GM21447 (cell line): Measurements from ENCODE around the gene PCDH19.

Experiments
- ATAC-seq: cut with Tn5 transposase; IDR thresholded peaks from one replicate; pipeline ENCODE4 v1.9.1; 2021; ENCODE audit not compliant: unreplicated experiment

Gene PCDH19

DNA sequence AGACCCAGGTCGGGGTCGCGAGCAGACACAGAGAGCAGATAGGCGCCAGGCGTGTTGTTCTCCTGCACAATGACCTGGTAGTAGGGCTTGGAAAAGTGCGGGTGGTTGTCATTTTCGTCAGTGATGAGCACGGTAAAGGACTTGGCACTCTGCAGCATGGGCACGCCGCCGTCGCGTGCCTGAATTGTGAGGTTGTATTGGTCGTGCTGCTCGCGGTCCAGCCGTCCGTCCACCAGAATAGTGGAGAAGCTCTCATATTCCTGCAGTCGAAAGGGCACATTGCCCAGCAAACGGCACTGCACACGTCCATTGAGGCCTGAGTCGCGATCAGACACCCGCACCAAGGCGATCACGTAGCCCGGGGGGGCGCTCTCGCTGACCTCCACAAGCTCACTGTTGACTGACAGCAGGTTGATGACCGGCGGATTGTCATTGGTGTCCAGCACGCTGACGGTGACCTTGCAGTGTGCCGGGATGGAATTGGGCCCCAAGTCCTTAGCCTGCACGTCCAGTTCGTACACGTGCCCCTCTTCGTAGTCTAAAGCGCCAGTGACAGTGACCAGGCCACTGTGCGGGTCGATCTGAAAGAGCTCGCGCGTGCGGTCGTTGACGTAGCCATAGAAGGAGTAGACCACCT, 2.8 kb downstream of the PCDH19 start:
- ATAC-seq = no peak

GRCh38 chrX:100405424-100405823, 4.6 kb downstream of the PCDH19 start:
- no peak for ATAC-seq

DNA sequence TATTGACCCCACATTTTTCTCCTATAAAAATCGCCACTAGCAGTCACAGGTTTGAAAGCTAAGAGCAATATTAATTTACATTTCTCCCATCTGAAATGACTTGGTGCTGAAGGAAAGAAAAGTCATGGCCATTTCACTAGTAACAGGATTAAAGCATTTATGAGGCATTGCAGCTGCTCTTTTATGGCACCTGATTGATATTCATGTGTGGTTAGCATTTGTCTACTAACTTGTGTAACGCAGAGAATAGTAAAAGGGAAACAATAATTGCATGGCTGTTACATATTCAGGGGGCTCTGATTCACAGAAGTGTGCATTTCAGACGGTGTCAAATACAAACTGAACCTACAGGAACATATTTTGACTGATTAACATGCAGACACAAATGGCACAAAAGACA, 5.2 kb downstream of the PCDH19 start:
- no peak for ATAC-seq

DNA sequence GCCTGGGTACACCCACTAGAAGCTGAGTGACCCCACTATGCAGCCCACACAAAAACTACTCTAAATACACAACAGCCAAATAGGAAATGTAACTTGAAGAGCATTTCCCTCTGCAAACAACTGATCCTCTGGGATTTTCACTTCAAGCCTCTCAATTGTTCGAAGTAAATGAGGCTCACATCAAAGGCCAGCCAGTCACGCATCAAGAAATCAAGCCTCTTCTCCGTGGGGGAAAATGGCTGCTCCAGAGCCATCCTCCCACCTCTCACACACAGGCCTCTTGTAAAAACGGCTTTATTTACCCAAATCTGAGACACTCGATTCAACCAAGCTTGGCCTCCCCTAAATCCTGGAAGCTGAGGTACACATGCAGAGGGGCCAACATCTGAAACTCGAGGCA, 14.3 kb downstream of the PCDH19 start:
- no peak for ATAC-seq

- ATAC-seq = no peak
Observed at GRCh38 chrX:100381619-100382018, 28.5 kb downstream of the PCDH19 start.

- ATAC-seq = no peak
Observed at GRCh38 chrX:100379388-100379986, 30.6 kb downstream of the PCDH19 start.

DNA sequence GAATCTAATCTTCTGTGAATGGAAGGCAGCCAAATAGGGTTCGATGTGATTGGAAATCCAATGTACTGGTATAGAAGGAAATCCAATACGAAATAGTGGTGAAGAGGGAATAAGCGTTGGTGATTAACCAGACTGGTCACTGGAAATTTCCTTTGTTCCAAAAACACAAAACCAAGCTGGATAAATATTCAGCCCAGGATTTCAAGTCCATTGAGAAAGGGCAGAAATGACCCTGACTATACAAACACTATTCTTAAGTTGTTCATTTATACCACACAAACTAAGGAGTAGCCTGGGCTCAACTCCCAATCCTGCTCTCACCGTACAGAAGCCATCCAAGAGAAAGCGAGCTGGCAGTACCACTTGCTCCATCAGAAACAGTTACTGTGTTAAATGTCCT, 32.2 kb downstream of the PCDH19 start:
- ATAC-seq = no peak

DNA sequence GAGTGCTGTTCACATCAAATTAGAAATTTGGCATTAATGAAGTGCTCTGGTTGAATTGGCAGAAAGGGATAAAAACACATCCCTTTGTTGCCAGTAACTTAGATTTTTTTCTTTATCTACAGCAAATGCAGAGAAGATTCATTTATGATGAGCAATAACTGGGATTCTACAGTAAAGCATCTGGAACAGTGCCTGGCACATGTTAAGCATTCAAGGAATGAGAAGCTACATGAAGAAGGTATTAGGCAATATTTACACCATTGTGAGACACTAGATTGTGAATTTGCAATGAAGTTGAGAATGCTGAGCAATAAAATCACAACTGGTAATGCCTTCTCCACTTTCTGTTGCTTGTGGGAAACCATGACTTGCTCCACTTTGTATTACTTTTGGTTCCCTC, 33.5 kb downstream of the PCDH19 start:
- ATAC-seq = no peak

DNA sequence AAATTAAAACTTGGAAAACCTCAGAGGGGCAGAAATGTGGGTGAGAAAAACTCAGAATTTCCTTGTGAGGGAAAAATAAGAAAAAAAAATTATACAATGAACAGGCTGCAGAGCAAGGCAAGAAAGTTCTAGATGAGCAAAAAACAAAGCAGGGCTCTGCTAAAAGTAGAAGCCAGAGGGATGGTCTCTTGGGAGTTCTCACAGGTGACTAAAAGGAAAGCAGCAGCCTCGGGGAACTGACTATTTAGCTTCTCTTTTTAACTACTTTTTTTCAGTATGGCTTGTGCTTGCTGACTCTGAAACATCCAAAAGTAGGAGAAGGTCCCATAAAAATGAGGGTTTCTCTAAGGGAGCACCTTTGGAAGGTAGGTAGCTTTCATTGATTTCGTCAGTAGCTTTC, 36.4 kb downstream of the PCDH19 start:
- no peak for ATAC-seq

DNA sequence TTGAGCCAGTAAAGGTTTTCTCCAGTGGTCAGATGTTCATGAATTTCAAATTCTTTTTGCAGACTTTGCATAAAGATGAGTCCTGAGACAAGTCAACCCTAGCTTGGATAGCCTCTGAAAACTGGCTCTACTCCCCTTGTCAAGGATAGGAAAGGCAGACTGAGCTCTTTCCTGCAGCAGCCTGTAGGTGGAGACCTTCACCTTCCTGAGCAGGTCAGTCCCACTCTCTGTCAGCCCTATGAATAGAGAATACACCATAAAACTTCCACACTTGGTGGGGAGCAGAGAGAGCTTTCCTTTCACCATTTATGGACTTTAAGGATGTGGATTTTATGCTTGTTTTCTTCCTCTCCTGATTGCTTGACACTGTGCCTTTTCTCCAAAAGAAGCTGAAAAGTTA, 41.9 kb downstream of the PCDH19 start:
- ATAC-seq = no peak

- no peak for ATAC-seq
Observed at GRCh38 chrX:100363896-100364295, 46.2 kb downstream of the PCDH19 start.

GRCh38 chrX:100358766-100359165, 51.3 kb downstream of the PCDH19 start:
- no peak for ATAC-seq

- ATAC-seq = no peak
Observed at GRCh38 chrX:100356351-100356896, 53.6 kb downstream of the PCDH19 start.

DNA sequence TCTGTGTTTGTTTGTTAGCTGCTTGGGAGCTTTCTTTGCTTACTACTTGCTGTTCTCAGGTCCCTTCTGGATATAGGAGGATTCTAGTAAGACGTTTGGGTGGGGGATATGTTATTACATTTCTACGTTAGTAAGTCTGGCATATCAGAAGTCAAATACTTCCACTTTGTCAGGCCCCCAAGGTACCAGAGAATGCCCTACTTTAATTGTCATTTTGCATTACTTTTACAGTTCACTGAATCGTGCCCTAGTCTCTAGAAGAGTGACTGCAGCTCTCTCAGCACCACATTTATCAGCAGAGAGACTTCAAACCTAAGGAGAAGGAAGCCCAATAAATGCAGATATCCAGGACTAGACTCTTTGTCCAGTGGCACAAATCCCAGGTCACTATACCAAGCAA, 54.4 kb downstream of the PCDH19 start:
- ATAC-seq = no peak

DNA sequence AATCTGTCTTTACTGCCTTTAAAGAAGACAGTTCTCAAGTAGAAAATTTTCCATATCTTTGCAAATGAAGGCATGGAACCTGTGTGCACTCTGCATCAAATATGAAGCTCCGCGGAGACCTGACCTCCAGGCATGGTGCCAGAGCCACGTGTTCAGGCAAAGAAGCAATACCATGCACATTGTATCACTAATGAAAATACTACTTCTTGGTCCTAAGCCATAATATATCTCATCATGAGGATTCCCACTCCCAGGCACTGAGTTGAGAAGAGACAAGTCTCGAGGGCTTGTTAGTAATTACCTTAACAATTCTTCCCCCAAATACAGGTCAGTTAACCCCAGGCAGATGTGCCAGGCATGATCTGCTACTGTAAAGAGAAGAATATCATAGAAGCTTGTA, 56.7 kb downstream of the PCDH19 start:
- no peak for ATAC-seq

DNA sequence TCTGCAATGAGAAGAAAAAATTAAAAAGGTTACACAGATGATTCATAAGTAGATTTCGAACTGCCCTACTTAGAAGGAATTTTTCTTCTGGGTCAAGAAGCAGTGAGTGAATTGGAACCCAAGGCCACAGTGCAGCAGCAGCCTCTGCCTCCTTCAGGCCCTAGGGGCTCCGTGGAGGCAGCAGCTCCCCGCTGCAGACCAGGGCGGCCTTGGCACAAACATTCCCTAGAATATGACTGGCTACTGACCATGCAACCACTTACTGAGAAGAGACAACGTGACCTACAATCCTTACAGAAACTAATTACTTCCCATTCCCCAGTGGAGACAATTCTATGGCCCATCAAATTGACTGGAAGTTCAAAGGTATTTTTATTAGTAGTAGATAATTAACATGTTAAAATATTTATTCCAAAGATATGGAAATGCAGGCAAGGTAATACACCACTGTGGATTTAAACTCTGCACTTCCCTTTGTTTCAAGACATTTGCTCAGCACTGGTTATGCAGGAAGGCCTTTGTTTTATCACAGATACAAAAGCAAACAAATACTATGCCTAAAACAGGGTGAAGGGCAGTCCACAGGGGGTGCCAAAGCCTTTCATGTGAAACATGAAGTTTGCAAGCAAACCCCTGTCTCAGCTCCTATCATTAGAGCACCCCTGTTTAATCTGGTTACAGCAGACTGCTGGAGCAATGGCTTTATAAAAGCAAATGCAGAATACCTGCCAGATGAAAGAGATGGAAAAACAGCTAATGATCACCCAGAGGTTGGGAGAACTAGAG, 59.2 kb downstream of the PCDH19 start:
- ATAC-seq = no peak

- ATAC-seq = no peak
Observed at GRCh38 chrX:100349391-100349790, 60.7 kb downstream of the PCDH19 start.

DNA sequence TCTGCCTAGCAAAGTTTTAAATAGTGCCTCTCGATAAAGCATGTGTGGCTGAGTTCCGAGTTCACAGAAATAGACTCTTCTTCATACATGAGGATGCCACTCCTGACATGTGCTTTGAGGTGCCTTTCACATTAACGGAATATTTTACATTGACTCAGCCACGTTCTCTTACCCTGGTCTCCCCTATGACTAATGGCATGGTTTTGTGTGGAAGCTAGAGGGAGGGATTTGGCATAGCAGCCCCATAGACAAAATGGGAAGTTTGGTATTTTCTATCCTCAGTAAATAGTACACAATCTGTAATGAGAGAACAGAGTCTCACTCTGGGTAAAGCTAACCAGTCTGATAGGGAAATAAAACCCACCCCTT, 68.9 kb downstream of the PCDH19 start:
- no peak for ATAC-seq

DNA sequence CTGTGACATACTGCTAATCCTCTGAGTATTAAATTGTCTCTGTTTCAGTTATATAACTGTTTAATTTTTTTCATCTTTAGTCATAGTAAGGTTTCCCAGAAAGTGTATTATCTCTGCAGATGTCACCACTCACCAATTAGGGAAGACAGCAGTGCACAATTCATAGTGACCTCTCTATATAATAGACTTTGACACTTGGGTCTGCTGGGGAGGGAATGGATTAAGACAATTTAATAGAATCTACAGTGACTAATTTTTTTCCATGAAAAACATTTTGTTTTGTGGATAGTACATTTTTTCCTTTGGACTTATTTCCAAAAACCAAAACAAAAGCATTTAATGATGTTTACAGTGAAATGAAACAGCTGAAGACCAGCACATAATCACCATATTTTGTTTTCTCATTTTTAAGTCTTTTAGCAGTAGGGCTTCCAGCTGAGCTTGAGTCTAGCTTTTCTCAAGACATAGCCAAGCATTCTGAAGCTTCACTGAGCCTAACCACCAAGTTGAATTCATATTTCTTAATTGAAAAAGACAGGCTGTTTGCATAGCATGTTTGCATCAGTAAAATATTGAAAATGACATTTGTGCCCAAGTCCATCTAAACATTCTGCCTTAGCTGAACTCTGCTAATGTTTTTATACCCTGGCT, 69.5 kb downstream of the PCDH19 start:
- ATAC-seq = no peak

DNA sequence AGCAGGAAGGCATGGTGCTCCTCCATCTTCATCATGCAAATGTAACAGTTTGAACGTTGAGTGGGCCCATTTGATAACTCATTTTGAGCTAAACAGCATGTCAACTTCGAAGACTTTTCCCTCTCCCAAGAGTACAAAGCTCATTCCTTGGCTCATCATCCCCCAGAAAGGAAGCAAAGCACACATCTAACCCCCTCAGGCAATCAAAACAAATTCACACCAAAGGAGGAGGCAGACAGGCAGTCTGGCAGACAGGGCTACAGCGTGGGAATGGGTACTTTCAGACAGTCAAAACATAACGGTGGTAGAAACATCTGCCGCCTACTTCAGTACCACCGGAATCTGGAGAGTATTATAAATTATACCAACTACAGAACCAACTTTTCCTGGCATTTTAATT, 81.7 kb downstream of the PCDH19 start:
- ATAC-seq = no peak

DNA sequence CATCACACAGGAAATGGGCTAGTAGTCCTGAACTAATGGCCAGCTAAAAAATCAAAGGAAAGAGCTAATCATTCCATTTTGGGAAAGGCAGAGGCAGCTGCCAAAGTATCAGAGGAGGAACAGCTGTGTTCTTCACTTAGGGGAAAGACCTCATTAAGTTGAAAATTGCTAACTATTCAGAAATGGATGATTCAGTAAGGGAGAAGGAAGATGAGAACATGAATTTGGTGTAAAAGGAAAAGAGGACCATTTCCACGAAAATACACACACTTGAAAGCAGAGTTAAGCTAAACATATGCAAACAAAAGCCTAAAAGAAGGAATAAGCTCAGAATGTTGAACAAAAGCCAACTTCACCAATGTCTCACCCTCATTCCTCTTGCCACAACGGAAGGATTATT, 90.4 kb downstream of the PCDH19 start:
- no peak for ATAC-seq

DNA sequence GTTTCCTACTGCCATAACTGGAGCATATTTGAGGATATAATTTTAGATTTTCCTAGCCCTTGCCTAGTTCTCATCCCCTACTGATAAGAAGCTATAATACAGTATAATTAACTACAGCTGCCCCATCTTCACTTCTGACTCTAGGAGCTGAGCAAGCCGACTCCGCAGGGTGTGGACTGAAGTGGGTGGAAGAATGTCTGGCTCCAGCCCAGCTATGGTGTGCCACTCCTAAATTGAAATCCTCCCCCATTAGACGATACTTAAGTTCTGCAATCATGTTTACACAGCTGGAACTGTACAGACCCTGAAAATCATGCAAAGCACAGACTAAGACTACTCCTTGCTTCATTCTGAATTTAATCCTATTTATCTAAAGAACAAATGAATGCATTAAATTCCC, 93.1 kb downstream of the PCDH19 start:
- no peak for ATAC-seq
